Left colon (tissue), 2 donors: ENCODE results near the gene HPCAL1. TPM values are rescaled to one million over a fixed set of nuclear protein-coding genes. Genes with fewer than 3 reads are reported as not detected.

Source experiments
- ATAC-seq: fragments of 200-7000 bp; cut with Tn5 transposase; one replicate; pipeline ENCODE4 v1.9.1; 2020; ENCODE audit warnings: mild to moderate bottlenecking, moderate library complexity
- DNase-seq, 2 donors: peaks; one replicate each; pipeline ENCODE4 v3.0.0-alpha.2; 2020
- intact Hi-C, 2 donors: fragments of 100-400 bp; cut with DNase I in 1 of 2; cut with micrococcal nuclease in 1 of 2; formaldehyde crosslinking; loops; one replicate each; pipeline versions ENCODE4 v1.11.2 to v1.14.0; 2022; cut with DNase I, micrococcal nuclease
- total RNA-seq, 2 donors: library from RNA; stranded (reverse); fragmentation: NEBNext Ultra II Directional; extraction: Animal tissue kit (Norgen Biotek cat#: 25700); gene quantifications; one replicate each; pipeline ENCODE4 v1.2.1, GENCODE V29; 2021
- donor health status: DM: no; HTN: no; CAD: no.
- donor health status: DM: yes; HTN: yes; CAD: no.

The HPCAL1 gene
- total RNA-seq, 2 donors from 2014 or later = 73.1 to 85.7 TPM

- ATAC-seq (no peak), DNase-seq (no peak)
- intact Hi-C loops = no loop called here
Observed at GRCh38 chr2:10341193-10341592, 38.5 kb downstream of the HPCAL1 start.

- intact Hi-C loops = no loop called here
- DNase-seq (no peak), ATAC-seq (no peak)
Observed at GRCh38 chr2:10342245-10342951, 39.7 kb downstream of the HPCAL1 start.

GRCh38 chr2:10343191-10343590 lies 40.5 kb downstream of the HPCAL1 start:
- intact Hi-C loops = no loop called here
- ATAC-seq (no peak), DNase-seq (no peak)

- ATAC-seq = no peak
- DNase-seq = no peak
- intact Hi-C loops = no loop called here
Observed at GRCh38 chr2:10343658-10344057, 41.0 kb downstream of the HPCAL1 start.

GRCh38 chr2:10344105-10345066 lies 41.7 kb downstream of the HPCAL1 start:
- DNase-seq (no peak), ATAC-seq (no peak)
- intact Hi-C loops = no loop called here

- ATAC-seq = no peak
- intact Hi-C loops = no loop called here
- DNase-seq = no peak
Observed at GRCh38 chr2:10345126-10345525, 42.4 kb downstream of the HPCAL1 start.

GRCh38 chr2:10345813-10346212 lies 43.1 kb downstream of the HPCAL1 start:
- peak; percentile 76 for ATAC-seq
- DNase-seq = no peak
- intact Hi-C loops = no loop called here

- DNase-seq (no peak), ATAC-seq (peak; percentile 8)
- intact Hi-C loops = no loop called here
Observed at GRCh38 chr2:10346929-10347561, 44.3 kb downstream of the HPCAL1 start.

GRCh38 chr2:10347562-10347948 lies 44.9 kb downstream of the HPCAL1 start:
- peak; percentile 51 for ATAC-seq
- intact Hi-C loops = no loop called here

GRCh38 chr2:10348891-10349290 lies 46.2 kb downstream of the HPCAL1 start:
- no peak for ATAC-seq
- DNase-seq = no peak
- intact Hi-C loops = no loop called here

More at GRCh38 chr2:10347562-10347948, 44.9 kb downstream of the HPCAL1 start:
- DNase-seq = no peak

- ATAC-seq (no peak), DNase-seq (no peak)
- intact Hi-C loops = no loop called here
Observed at GRCh38 chr2:10350761-10351160, 48.1 kb downstream of the HPCAL1 start.

GRCh38 chr2:10352361-10352760 lies 49.7 kb downstream of the HPCAL1 start:
- DNase-seq (no peak), ATAC-seq (no peak)
- intact Hi-C loops = no loop called here

GRCh38 chr2:10352972-10353371 lies 50.3 kb downstream of the HPCAL1 start:
- no peak for DNase-seq
- no peak for ATAC-seq
- intact Hi-C loops = no loop called here

GRCh38 chr2:10353931-10354330 lies 51.2 kb downstream of the HPCAL1 start:
- ATAC-seq (no peak), DNase-seq (no peak)
- intact Hi-C loops = no loop called here

GRCh38 chr2:10354399-10354798 lies 51.7 kb downstream of the HPCAL1 start:
- intact Hi-C loops = no loop called here
- ATAC-seq = no peak

GRCh38 chr2:10355471-10356438 lies 53.1 kb downstream of the HPCAL1 start:
- intact Hi-C loops = no loop called here

More at GRCh38 chr2:10354399-10354798, 51.7 kb downstream of the HPCAL1 start:
- DNase-seq = no peak

GRCh38 chr2:10356439-10356811 lies 53.7 kb downstream of the HPCAL1 start:
- DNase-seq (no peak), ATAC-seq (peak; percentile 20)
- intact Hi-C loops = no loop called here

More at GRCh38 chr2:10355471-10356438, 53.1 kb downstream of the HPCAL1 start:
- ATAC-seq (no peak), DNase-seq (no peak)
